Common myeloid progenitor, CD34-positive (primary cell): ENCODE data around the gene THEMIS2.

Experiments
- CTCF ChIA-PET: fragments of 350-600 bp; sonication (Branson Sonifier 250); formaldehyde crosslinking; loops from one replicate; lab custom pipeline; 2021; ENCODE audit warnings: antibody characterized with exemption; lab: Charles Lee
- POLR2A ChIA-PET: fragments of 350-600 bp; sonication (Branson Sonifier 250); formaldehyde crosslinking; loops from one replicate; lab custom pipeline; 2021; ENCODE audit warnings: antibody characterized with exemption; lab: Charles Lee
- DNase-seq, 3 donors: peaks; one replicate each; pipeline versions ENCODE4 v3.0.0 to v3.0.0-alpha.2; 2013
- H3K27ac ChIP-seq, 2 experiments: 1 replicate in 1 of 2; 2 replicates in 1 of 2; pipeline ENCODE4 v1.7.0; 2013; ENCODE audit warnings: inconsistent platforms in 2 of 2, low read length in 2 of 2, mild to moderate bottlenecking in 2 of 2, low read depth in 1 of 2, moderate library complexity in 1 of 2; ENCODE audit not compliant: severe bottlenecking in 2 of 2, insufficient read depth in 1 of 2, poor library complexity in 1 of 2
- H3K27me3 ChIP-seq, 5 experiments: replicated peaks in 2 of 5; 1 replicate in 3 of 5; 2 replicates in 2 of 5; pipeline versions ENCODE4 v1.6.1 to v1.7.0; 2013; ENCODE audit warnings: low read length in 4 of 5, mild to moderate bottlenecking in 2 of 5, moderate library complexity in 2 of 5, inconsistent platforms in 1 of 5; ENCODE audit not compliant: insufficient read depth in 5 of 5, control insufficient read depth in 4 of 5
- H3K36me3 ChIP-seq, 4 experiments: 1 replicate in 2 of 4; 2 replicates in 2 of 4; pipeline versions ENCODE4 v1.6.1 to v1.7.0; 2013; ENCODE audit warnings: low read length in 3 of 4, control low read depth in 1 of 4, mild to moderate bottlenecking in 1 of 4; ENCODE audit not compliant: control insufficient read depth in 4 of 4, insufficient read depth in 4 of 4
- H3K4me1 ChIP-seq, 4 experiments: 1 replicate in 3 of 4; 2 replicates in 1 of 4; pipeline versions ENCODE4 v1.6.1 to v1.7.1; 2013; ENCODE audit warnings: low read length in 3 of 4, mild to moderate bottlenecking in 3 of 4, control low read depth in 1 of 4, inconsistent platforms in 1 of 4, moderate library complexity in 1 of 4; ENCODE audit not compliant: control insufficient read depth in 4 of 4, insufficient read depth in 4 of 4; ENCODE audit errors: control extremely low read depth in 1 of 4
- H3K4me3 ChIP-seq, 7 experiments: 1 replicate in 4 of 7; 2 replicates in 3 of 7; pipeline versions ENCODE4 v1.5.1 to v1.7.0; 2013; ENCODE audit warnings: mild to moderate bottlenecking in 7 of 7, low read length in 6 of 7, moderate library complexity in 6 of 7, inconsistent platforms in 2 of 7, low read depth in 2 of 7, control low read depth in 1 of 7; ENCODE audit not compliant: insufficient read depth in 4 of 7, control insufficient read depth in 1 of 7; ENCODE audit errors: extremely low read depth in 1 of 7
- H3K9me3 ChIP-seq, 5 experiments: 1 replicate in 4 of 5; 2 replicates in 1 of 5; pipeline versions ENCODE4 v1.6.1 to v1.7.1; 2013; ENCODE audit warnings: low read length in 4 of 5, mild to moderate bottlenecking in 2 of 5, inconsistent platforms in 1 of 5, low read depth in 1 of 5, moderate library complexity in 1 of 5; ENCODE audit not compliant: control insufficient read depth in 4 of 5, insufficient read depth in 2 of 5; ENCODE audit errors: control extremely low read depth in 1 of 5
- WGBS: methylation state at CpG from one replicate; pipeline ENCODE4 v1.1.5; 2013; ENCODE audit not compliant: insufficient coverage; 5-methylcytosine and 5-hydroxymethylcytosine counted together

THEMIS2 gene

DNA sequence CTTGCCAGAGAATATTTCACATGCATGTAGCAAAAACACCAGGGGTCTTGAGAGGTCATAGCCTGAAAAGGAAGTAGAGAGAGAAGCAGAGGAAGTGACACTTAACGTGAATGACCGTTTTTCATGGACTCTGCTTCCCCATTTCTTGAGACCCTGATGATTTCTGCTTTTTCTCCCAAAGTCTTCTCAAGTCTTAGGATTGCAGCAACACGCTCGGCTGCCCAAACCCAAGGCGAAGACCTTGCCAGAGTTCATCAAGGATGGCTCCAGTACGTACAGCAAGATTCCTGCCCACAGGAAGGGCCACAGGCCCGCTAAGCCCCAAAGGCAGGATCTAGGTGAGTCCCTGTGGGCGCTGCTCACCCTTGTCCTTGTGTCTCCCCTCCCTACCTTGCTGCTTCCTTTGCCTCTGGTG, 12.8 kb downstream of the THEMIS2 start:
- ChIA-PET CTCF (no interaction called here), POLR2A (interaction anchor here (0.7 kb wide), 1 partner anchor 10 kb away, joined by 3 read pairs; no protein-coding TSS in a partner anchor)
- Histone ChIP-seq H3K27me3 (no peaks in the 10 kb centered on the region), H3K4me1 (peaks cover 13 to 43% (median 35%) of the 10 kb centered on the region in 4 experiments), H3K36me3 (peaks cover 5 to 77% (median 64%) of the 10 kb centered on the region in 4 experiments), H3K4me3 (peak overlapping the region in 2 of 7 experiments; percentile 7 to 17), H3K9me3 (no peaks in the 10 kb centered on the region), H3K27ac (peak overlapping the region; percentile 44 to 62)
- peak; percentile 44 to 77 (median 75) for DNase-seq
- 55% methylated on average over 8 of the region's 8 CpGs for WGBS

- no peaks in the 10 kb centered on the region for H3K9me3 ChIP-seq
- peak overlapping the region; percentile 44 to 62 for H3K27ac ChIP-seq
- peak overlapping the region in 2 of 7 experiments; percentile 17 to 21 for H3K4me3 ChIP-seq
- peak in 2 of 3 donors; percentile 34 to 39 for DNase-seq
- H3K27me3 ChIP-seq = no peaks in the 10 kb centered on the region
- 77% methylated on average over 14 of the region's 15 CpGs for WGBS
- peaks cover 13 to 43% (median 35%) of the 10 kb centered on the region in 4 experiments for H3K4me1 ChIP-seq
- ChIA-PET CTCF (interaction anchor here (1.3 kb wide), 1 partner anchor 58 kb away, joined by 3 read pairs; no protein-coding TSS in a partner anchor), POLR2A (interaction anchor here (1.2 kb wide), 1 partner anchor 13 kb away, joined by 8 read pairs; the partner anchor contains the start of gene THEMIS2)
- peaks cover 3 to 77% (median 63%) of the 10 kb centered on the region in 4 experiments for H3K36me3 ChIP-seq
Measured at GRCh38 chr1:27885621-27886352, 13.4 kb downstream of the THEMIS2 start.

GRCh38 chr1:27886353-27886679, 14.0 kb downstream of the THEMIS2 start:
- H3K36me3 ChIP-seq = peaks cover 3 to 81% (median 63%) of the 10 kb centered on the region in 4 experiments
- H3K27ac ChIP-seq = no peak overlapping the region
- H3K4me1 ChIP-seq = peaks cover 17 to 43% (median 39%) of the 10 kb centered on the region in 4 experiments

GRCh38 chr1:27886744-27887143, 14.4 kb downstream of the THEMIS2 start:
- Histone ChIP-seq H3K9me3 (no peaks in the 10 kb centered on the region), H3K27ac (no peak overlapping the region), H3K27me3 (no peaks in the 10 kb centered on the region), H3K36me3 (peaks cover 3 to 83% (median 61%) of the 10 kb centered on the region in 4 experiments), H3K4me3 (no peak overlapping the region), H3K4me1 (peaks cover 22 to 47% (median 42%) of the 10 kb centered on the region in 4 experiments)
- CTCF ChIA-PET = interaction anchor here (1.3 kb wide), 1 partner anchor 57 kb away, joined by 3 read pairs; no protein-coding TSS in a partner anchor
- WGBS = 92% methylated on average over 2 of the region's 3 CpGs
- no peak for DNase-seq
- POLR2A ChIA-PET = interaction anchor here (1.2 kb wide), 1 partner anchor 14 kb away, joined by 8 read pairs; the partner anchor contains the start of gene THEMIS2

More at GRCh38 chr1:27886353-27886679, 14.0 kb downstream of the THEMIS2 start:
- no peak for DNase-seq
- H3K9me3 ChIP-seq = no peaks in the 10 kb centered on the region
- 100% methylated on average over 1 of the region's 2 CpGs for WGBS
- ChIA-PET POLR2A (interaction anchor here (1.2 kb wide), 1 partner anchor 14 kb away, joined by 8 read pairs; the partner anchor contains the start of gene THEMIS2), CTCF (interaction anchor here (1.3 kb wide), 1 partner anchor 57 kb away, joined by 3 read pairs; no protein-coding TSS in a partner anchor)
- no peaks in the 10 kb centered on the region for H3K27me3 ChIP-seq
- H3K4me3 ChIP-seq = no peak overlapping the region

DNA sequence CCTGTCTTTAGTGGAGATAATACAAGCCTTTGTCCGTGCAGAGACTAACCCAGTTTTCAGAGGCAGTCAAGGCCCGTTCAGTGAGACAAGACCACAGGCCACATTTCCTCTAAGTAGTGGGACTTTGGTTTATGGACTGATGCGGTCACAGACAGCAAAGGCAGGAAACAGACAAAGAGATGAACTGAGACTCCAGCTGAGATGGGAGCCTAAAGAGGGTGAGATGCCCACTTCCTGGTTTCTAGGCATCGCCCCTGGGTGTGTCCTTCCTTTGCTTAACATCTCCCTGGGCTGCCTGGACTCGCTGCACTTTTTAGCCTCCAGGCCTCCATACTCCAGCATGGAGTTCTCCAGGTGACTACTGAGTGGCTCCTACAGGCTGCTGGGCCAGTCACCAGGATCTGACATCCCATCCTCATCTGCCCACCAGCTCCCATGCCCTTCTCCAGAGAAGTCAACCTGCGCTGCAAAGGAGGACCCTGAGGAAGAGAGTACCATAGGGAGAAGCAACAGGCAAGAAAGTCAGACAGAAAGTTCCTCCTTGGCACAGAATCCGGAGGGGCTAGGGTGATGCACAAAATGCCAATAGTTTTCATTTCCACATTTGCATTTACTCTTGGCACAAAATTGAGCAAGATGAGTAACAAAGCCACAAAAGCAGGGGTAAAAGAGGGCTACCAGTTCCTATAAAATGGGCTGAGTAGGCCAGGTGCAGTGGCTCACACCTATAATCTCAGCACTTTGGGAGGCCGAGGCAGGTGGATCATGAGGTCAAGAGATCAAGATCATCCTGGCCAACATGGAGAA, 15.1 kb downstream of the THEMIS2 start:
- Histone ChIP-seq H3K4me1 (peaks cover 27 to 53% (median 49%) of the 10 kb centered on the region in 4 experiments), H3K4me3 (peak overlapping the region in 1 of 7 experiments; percentile 4), H3K9me3 (no peaks in the 10 kb centered on the region), H3K27ac (peak overlapping the region in 1 of 2 experiments; percentile 22), H3K27me3 (no peaks in the 10 kb centered on the region), H3K36me3 (peaks cover 3 to 83% (median 57%) of the 10 kb centered on the region in 4 experiments)
- whole genome bisulfite sequencing = 22% methylated on average over 4 of the region's 8 CpGs
- POLR2A ChIA-PET = interaction anchor here (0.6 kb wide), 1 partner anchor 716 kb away, joined by 7 read pairs; no protein-coding TSS in a partner anchor
- peak in 2 of 3 donors; percentile 83 to 89 for DNase-seq
- CTCF ChIA-PET = no interaction called here

DNA sequence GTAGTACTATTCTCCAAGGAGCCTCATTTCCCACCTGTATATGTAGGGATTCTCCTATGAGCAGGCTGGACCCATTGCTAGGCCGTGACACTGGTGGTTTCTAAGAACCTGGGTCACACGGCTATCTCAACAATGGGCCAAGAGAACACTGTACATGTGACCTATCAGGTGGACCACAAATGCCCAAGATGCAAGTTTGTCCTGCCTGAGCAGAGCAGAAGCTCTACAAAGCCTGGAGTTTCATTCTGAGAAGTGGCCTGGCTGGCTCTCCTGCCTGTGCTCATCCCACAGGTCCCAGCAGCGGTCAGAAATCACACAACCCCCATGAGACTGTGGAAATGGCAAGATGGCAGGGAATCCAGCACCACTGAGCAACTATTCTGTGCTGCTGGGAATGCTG, 17.2 kb downstream of the THEMIS2 start:
- Histone ChIP-seq H3K4me3 (no peak overlapping the region), H3K4me1 (peaks cover 29 to 52% (median 42%) of the 10 kb centered on the region in 4 experiments), H3K36me3 (peaks cover 13 to 82% (median 58%) of the 10 kb centered on the region in 4 experiments), H3K27me3 (no peaks in the 10 kb centered on the region), H3K9me3 (no peaks in the 10 kb centered on the region), H3K27ac (no peak overlapping the region)
- WGBS = 100% methylated on average over 3 of the region's 3 CpGs
- no peak for DNase-seq
- POLR2A ChIA-PET = no interaction called here
- CTCF ChIA-PET = interaction anchor here (2.0 kb wide), 1 partner anchor 14 kb away, joined by 5 read pairs; no protein-coding TSS in a partner anchor
